PFSK-1 (cell line): ENCODE results near the gene HS6ST3.

ENCODE experiments used
- FOXP2 ChIP-seq: optimal IDR thresholded peaks from 2 replicates; pipeline ENCODE3; 2011; ENCODE audit warnings: borderline replicate concordance, control low read depth, inconsistent platforms; ENCODE audit not compliant: insufficient read depth; ENCODE audit errors: extremely low read length, extremely low read depth
- POLR2AphosphoS5 ChIP-seq: IDR thresholded peaks from 2 replicates; pipeline ENCODE4 v1.6.1; 2012; ENCODE audit warnings: low read depth, mild to moderate bottlenecking, control low read depth, low read length, moderate library complexity
- SIN3A ChIP-seq: IDR thresholded peaks from 2 replicates; pipeline ENCODE4 v1.6.1; 2012; ENCODE audit warnings: mild to moderate bottlenecking, low read length, moderate library complexity, borderline replicate concordance; ENCODE audit not compliant: insufficient read depth
- TAF1 ChIP-seq: IDR thresholded peaks from 2 replicates; pipeline ENCODE4 v1.6.1; 2012; ENCODE audit warnings: low read length, control low read depth, borderline replicate concordance; ENCODE audit not compliant: insufficient read depth

DNA sequence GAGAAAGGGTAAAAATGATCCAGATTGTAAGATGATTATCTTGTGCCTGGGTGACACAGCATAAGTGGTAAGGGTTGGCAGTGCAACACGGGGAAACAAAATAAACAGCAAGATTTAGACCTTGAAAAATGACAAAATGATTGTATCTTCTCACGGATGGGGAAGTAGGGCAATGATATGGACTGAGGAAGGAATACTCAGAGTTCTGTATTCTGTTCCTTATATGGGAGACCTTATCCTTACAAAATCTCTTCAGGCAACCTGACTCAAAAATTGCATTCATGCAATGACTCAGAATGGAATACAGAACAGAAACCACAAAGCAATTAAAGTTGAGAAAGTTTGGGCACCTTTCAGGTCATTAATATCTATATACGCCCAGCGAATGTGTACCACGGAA is 149.0 kb downstream of the HS6ST3 start:
- TF ChIP-seq TAF1 (no peak), POLR2AphosphoS5 (no peak), SIN3A (no peak), FOXP2 (no peak)
